Left ventricle myocardium inferior (tissue), 1 donor: Measurements from ENCODE around the gene MYH2. TPM values are rescaled to one million over a fixed set of nuclear protein-coding genes. Genes with fewer than 3 reads are reported as not detected.

Source experiments
- DNase-seq: peaks from one replicate; pipeline ENCODE4 v3.0.0-alpha.2; 2020
- H3K27ac ChIP-seq: fragments of 200-600 bp; replicated peaks from 2 replicates; pipeline ENCODE4 v1.8.0; 2021
- H3K27me3 ChIP-seq: fragments of 200-600 bp; 2 replicates; pipeline ENCODE4 v1.8.0; 2021; ENCODE audit warnings: low read depth
- H3K36me3 ChIP-seq: fragments of 200-600 bp; 2 replicates; pipeline ENCODE4 v1.8.0; 2021
- H3K4me1 ChIP-seq: fragments of 200-600 bp; 2 replicates; pipeline ENCODE4 v1.8.0; 2021
- H3K4me3 ChIP-seq: fragments of 200-600 bp; 2 replicates; pipeline ENCODE4 v1.8.0; 2021; ENCODE audit warnings: mild to moderate bottlenecking, moderate library complexity
- H3K9me3 ChIP-seq: fragments of 200-600 bp; replicated peaks from 2 replicates; pipeline ENCODE4 v1.8.0; 2021
- CTCF ChIP-seq: fragments of 200-600 bp; IDR thresholded peaks from 2 replicates; pipeline ENCODE4 v1.8.0; 2021; ENCODE audit warnings: antibody characterized with exemption, mild to moderate bottlenecking, borderline replicate concordance
- intact Hi-C: fragments of 100-400 bp; cut with micrococcal nuclease; formaldehyde crosslinking; loops from one replicate; pipeline ENCODE4 v1.11.0; 2022
- total RNA-seq: library from RNA; stranded (reverse); fragmentation: NEBNext Ultra II Directional; extraction: Animal tissue kit (Norgen Biotek cat#: 25700); gene quantifications from one replicate; pipeline ENCODE4 v1.2.1, GENCODE V29; 2021
- donor health status: DM: no; HTN: yes; CAD: no; lungs with severe emphysema.

MYH2 gene
- total RNA-seq, 1 donor from 2014 or later: 0.33 TPM

GRCh38 chr17:10516638-10517037 is 32.8 kb downstream of the MYH2 start:
- H3K36me3 ChIP-seq: no peaks in the 10 kb centered on the region
- H3K9me3 ChIP-seq: no peaks in the 10 kb centered on the region
- no peaks in the 10 kb centered on the region for H3K27me3 ChIP-seq
- TF ChIP-seq CTCF: no peak
- no peak for DNase-seq
- no peak overlapping the region for H3K27ac ChIP-seq
- H3K4me3 ChIP-seq: no peak overlapping the region
- intact Hi-C loops: no loop called here
- H3K4me1 ChIP-seq: no peaks in the 10 kb centered on the region

- DNase-seq: no peak
- no peak for TF ChIP-seq CTCF
- no peak overlapping the region for H3K27ac ChIP-seq
- H3K4me3 ChIP-seq: no peak overlapping the region
- no peaks in the 10 kb centered on the region for H3K9me3 ChIP-seq
- H3K27me3 ChIP-seq: no peaks in the 10 kb centered on the region
- H3K36me3 ChIP-seq: no peaks in the 10 kb centered on the region
- intact Hi-C loops: no loop called here
- no peaks in the 10 kb centered on the region for H3K4me1 ChIP-seq
These were observed 33.4 kb downstream of the MYH2 start for GRCh38 chr17:10516065-10516464.

- no peak overlapping the region for H3K27ac ChIP-seq
- H3K27me3 ChIP-seq: no peaks in the 10 kb centered on the region
- intact Hi-C loops: no loop called here
- H3K4me1 ChIP-seq: no peaks in the 10 kb centered on the region
- no peak for DNase-seq
- no peak overlapping the region for H3K4me3 ChIP-seq
- H3K36me3 ChIP-seq: no peaks in the 10 kb centered on the region
- no peaks in the 10 kb centered on the region for H3K9me3 ChIP-seq
- no peak for TF ChIP-seq CTCF
These were observed 36.0 kb downstream of the MYH2 start for GRCh38 chr17:10513299-10514067.

- Histone ChIP-seq H3K9me3 (no peaks in the 10 kb centered on the region), H3K4me3 (no peak overlapping the region), H3K27me3 (no peaks in the 10 kb centered on the region), H3K36me3 (no peaks in the 10 kb centered on the region), H3K27ac (no peak overlapping the region), H3K4me1 (no peaks in the 10 kb centered on the region)
- no peak for TF ChIP-seq CTCF
- no peak for DNase-seq
- intact Hi-C loops: no loop called here
These were observed 36.6 kb downstream of the MYH2 start for GRCh38 chr17:10512856-10513255.

GRCh38 chr17:10499950-10500349 is 49.5 kb downstream of the MYH2 start:
- Histone ChIP-seq H3K4me3 (no peak overlapping the region), H3K36me3 (no peaks in the 10 kb centered on the region), H3K9me3 (no peaks in the 10 kb centered on the region), H3K4me1 (no peaks in the 10 kb centered on the region), H3K27me3 (no peaks in the 10 kb centered on the region), H3K27ac (no peak overlapping the region)
- no peak for DNase-seq
- intact Hi-C loops: no loop called here
- TF ChIP-seq CTCF: no peak
